ENCODE data around the gene TMPRSS3. TPM values are rescaled to one million over a fixed set of nuclear protein-coding genes. Genes with fewer than 3 reads are reported as not detected.

Gene TMPRSS3
- polyA plus RNA-seq, 1 experiment: not detected

DNA sequence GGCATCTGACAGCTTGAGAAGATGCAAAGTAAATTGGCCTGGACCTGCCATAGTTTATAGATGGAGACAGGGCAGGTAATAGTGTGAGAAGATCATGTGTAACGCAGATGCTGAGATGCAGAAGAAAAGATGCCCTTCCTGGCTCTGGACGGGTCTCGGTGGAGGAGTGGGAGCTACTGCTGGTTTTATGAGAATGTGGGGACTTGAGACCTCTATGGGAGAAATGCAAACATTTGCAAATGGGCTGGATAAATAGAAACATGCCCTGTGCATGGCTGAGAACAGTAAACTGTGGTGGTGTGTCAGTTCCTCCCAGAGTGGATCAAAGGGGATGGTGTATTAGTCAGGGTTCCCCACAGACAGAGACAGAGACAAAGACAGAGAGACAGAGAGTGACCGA, 29.7 kb upstream of the TMPRSS3 start:
- no peak for DNase-seq (ENCODE audit: low read depth, low spot score)
- H3K27me3 ChIP-seq (ENCODE audit: control insufficient read depth, insufficient read depth, low read length): peaks cover 5% of the 10 kb centered on the region
- H3K4me3 ChIP-seq (ENCODE audit: low read depth, low read length): no peak overlapping the region
- peaks cover under 1% of the 10 kb centered on the region; the same call in 1 of the 2 replicates for H3K9me3 ChIP-seq (ENCODE audit: control insufficient read depth, insufficient read depth, low read length)
- ChIA-PET CTCF (no interaction called here), POLR2A (no interaction called here)
- H3K27ac ChIP-seq (ENCODE audit: low read depth, low read length): no peak overlapping the region
- TF ChIP-seq, protein P1, sequence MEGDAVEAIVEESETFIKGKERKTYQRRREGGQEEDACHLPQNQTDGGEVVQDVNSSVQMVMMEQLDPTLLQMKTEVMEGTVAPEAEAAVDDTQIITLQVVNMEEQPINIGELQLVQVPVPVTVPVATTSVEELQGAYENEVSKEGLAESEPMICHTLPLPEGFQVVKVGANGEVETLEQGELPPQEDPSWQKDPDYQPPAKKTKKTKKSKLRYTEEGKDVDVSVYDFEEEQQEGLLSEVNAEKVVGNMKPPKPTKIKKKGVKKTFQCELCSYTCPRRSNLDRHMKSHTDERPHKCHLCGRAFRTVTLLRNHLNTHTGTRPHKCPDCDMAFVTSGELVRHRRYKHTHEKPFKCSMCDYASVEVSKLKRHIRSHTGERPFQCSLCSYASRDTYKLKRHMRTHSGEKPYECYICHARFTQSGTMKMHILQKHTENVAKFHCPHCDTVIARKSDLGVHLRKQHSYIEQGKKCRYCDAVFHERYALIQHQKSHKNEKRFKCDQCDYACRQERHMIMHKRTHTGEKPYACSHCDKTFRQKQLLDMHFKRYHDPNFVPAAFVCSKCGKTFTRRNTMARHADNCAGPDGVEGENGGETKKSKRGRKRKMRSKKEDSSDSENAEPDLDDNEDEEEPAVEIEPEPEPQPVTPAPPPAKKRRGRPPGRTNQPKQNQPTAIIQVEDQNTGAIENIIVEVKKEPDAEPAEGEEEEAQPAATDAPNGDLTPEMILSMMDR (IDR thresholded peaks at IDR 0.05; ENCODE audit: low read depth, low read length): no peak

DNA sequence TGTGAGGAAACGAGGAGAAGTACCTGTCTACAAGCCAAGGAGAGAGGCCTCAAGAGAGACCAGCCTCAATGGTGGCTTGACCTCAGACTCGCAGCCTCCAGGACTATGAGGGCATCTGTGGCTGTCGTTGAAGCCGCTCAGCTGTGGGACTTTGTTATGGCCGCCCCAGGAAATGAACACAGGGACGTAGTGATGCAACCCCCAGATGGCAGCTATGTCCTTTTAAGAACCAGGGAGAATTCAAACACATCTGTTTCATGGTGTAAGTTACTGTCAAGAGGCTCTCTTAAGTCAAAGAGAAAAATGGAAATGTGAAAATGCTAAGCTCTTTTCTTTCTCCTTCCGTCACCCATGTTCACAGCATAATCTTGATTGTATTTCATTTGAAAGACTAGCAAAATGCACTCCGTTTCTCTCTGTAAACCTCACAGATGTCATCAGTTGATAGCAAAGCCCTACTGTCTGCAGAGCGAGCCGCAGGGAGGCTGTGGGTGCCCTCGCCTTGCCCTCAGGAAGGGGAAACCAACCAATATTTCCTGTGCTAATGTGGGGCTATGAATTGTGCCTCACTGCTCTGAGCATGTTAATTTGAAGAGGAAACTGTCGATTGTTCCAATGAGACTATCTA, 29.2 kb upstream of the TMPRSS3 start:
- POLR2A ChIA-PET: no interaction called here
- no peak for DNase-seq (ENCODE audit: low read depth, low spot score)

DNA sequence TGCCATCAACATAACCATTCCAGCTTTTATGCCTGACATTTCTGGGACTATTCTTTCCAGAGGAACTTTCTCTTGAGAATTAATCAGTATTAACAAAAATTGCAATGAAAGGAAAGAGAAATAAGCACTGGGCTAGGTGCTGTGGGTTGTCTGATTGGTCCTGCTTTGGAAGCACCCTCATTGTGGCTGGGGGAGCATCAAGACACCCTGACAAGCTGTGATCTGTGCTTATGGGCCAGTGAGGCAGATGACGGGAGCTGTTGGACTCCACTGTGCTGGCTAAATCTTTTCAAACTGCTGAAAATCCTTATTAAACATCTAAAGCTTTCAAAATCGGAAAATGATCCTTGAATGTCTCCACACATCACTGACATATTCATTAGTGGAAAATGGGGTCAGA, 27.8 kb upstream of the TMPRSS3 start:
- ChIA-PET POLR2A (no interaction called here), CTCF (no interaction called here)
- H3K9me3 ChIP-seq (ENCODE audit: control insufficient read depth, insufficient read depth, low read length): no peaks in the 10 kb centered on the region
- DNase-seq (ENCODE audit: low read depth, low spot score): no peak
- no peak overlapping the region for H3K27ac ChIP-seq (ENCODE audit: low read depth, low read length)
- TF ChIP-seq, protein P1 (IDR thresholded peaks at IDR 0.05; ENCODE audit: low read depth, low read length): no peak
- H3K27me3 ChIP-seq (ENCODE audit: control insufficient read depth, insufficient read depth, low read length): peaks cover 5% of the 10 kb centered on the region
- H3K4me3 ChIP-seq (ENCODE audit: low read depth, low read length): no peak overlapping the region

More for the DNA sequence above, 29.2 kb upstream of the TMPRSS3 start:
- TF ChIP-seq, protein P1 (IDR thresholded peaks at IDR 0.05; ENCODE audit: low read depth, low read length): no peak
- H3K9me3 ChIP-seq (ENCODE audit: control insufficient read depth, insufficient read depth, low read length): no peaks in the 10 kb centered on the region
- H3K27ac ChIP-seq (ENCODE audit: low read depth, low read length): no peak overlapping the region
- CTCF ChIA-PET: no interaction called here
- H3K4me3 ChIP-seq (ENCODE audit: low read depth, low read length): no peak overlapping the region
- peaks cover 5% of the 10 kb centered on the region for H3K27me3 ChIP-seq (ENCODE audit: control insufficient read depth, insufficient read depth, low read length)

DNA sequence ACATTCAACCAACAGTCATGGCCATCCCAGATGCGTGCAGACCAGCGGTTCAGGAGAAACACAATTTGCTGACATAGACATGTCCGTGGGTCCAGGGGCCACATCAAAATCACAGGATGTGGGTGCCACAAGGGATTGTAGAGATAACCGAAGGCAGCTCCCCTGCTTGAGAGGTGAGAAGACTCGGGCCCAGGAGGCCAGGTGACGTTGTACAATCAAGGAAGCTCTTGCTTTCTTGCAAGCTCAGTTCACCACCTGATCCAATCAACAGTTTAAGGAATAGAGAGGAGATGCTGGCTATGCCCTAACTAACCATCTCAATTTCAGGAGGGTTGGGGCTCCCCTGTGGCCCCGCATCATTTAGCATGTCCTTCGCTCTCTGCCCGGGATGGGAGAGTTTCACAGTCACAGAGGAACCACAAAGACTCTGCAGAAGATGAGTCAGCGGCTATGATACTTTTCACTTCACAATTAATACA, 27.4 kb upstream of the TMPRSS3 start:
- no peak overlapping the region for H3K4me3 ChIP-seq (ENCODE audit: low read depth, low read length)
- H3K27ac ChIP-seq (ENCODE audit: low read depth, low read length): no peak overlapping the region
- no peak for DNase-seq (ENCODE audit: low read depth, low spot score)
- H3K27me3 ChIP-seq (ENCODE audit: control insufficient read depth, insufficient read depth, low read length): peaks cover 5% of the 10 kb centered on the region
- CTCF ChIA-PET: no interaction called here
- no peaks in the 10 kb centered on the region for H3K9me3 ChIP-seq (ENCODE audit: control insufficient read depth, insufficient read depth, low read length)
- TF ChIP-seq, protein P1 (IDR thresholded peaks at IDR 0.05; ENCODE audit: low read depth, low read length): no peak
- POLR2A ChIA-PET: no interaction called here

DNA sequence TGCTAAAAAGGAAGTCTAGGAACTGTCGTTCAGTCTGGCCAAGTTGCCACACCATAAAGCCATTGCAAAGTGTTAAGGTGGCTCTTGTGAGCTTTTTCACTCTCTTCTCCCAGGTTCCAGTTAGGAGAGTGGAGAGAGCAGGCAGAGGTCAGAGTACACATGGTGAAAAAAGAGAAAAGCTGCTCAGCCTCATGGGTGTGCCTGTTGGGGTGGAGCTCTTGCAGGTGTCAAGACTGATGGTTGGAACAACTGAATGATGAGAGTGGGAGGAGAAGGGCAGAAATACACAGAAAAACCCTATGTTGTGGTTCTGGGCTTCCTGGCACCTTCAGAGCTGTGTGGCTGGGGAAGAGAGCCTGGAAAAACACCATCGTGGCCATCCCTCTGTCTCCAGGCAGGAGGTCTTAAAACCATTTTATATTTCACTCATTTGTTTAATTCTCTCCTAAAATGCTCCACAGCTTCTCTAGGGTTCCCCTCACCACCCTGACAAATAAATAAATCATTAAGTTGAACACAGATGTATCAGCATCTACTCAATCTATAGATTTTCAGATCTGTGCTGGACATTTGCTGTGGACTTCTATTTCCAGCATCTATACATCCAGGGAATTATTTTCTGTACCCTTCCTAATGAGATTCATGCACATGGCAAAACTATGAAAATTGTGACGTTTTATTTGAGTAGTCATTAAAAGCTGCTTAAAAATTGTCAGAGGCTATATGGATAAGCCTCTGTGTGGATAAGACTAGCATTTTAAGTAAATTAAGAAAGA, 25.4 kb upstream of the TMPRSS3 start:
- ChIA-PET POLR2A (no interaction called here), CTCF (no interaction called here)
- no peaks in the 10 kb centered on the region for H3K9me3 ChIP-seq (ENCODE audit: control insufficient read depth, insufficient read depth, low read length)
- TF ChIP-seq, protein P1 (IDR thresholded peaks at IDR 0.05; ENCODE audit: low read depth, low read length): no peak
- H3K27me3 ChIP-seq (ENCODE audit: control insufficient read depth, insufficient read depth, low read length): peaks cover 5% of the 10 kb centered on the region
- no peak for DNase-seq (ENCODE audit: low read depth, low spot score)
- H3K4me3 ChIP-seq (ENCODE audit: low read depth, low read length): no peak overlapping the region
- H3K27ac ChIP-seq (ENCODE audit: low read depth, low read length): no peak overlapping the region
